ENCODE data around the gene MINDY4.

The MINDY4 gene

GRCh38 chr7:30770845-30771173 is 408 bp upstream of the MINDY4 start:
- in situ Hi-C loops (cut with HindIII; ENCODE audit: low pct_ligation_motif_present, low sequenced_read_pairs): no loop called here
- no peak overlapping the region for H3K27ac ChIP-seq
- no peaks in the 10 kb centered on the region for H3K27me3 ChIP-seq (replicated peaks)
- TF ChIP-seq CTCF (IDR thresholded peaks at IDR 0.05; ENCODE audit: low read depth, low read length, missing control alignments): no peak
- peak overlapping the region; percentile 79 for H3K4me3 ChIP-seq (ENCODE audit: low read depth, low read length)
- no peak for DNase-seq
- no peaks in the 10 kb centered on the region for H3K36me3 ChIP-seq (replicated peaks)

- no peak for DNase-seq
- Histone ChIP-seq H3K36me3 (replicated peaks) (no peaks in the 10 kb centered on the region), H3K27me3 (replicated peaks) (no peaks in the 10 kb centered on the region), H3K4me3 (ENCODE audit: low read depth, low read length) (peak overlapping the region; percentile 79), H3K27ac (peak overlapping the region; percentile 41)
- no peak for TF ChIP-seq CTCF (IDR thresholded peaks at IDR 0.05; ENCODE audit: low read depth, low read length, missing control alignments)
- in situ Hi-C loops (cut with HindIII; ENCODE audit: low pct_ligation_motif_present, low sequenced_read_pairs): no loop called here
Measured at GRCh38 chr7:30771880-30772425, 736 bp downstream of the MINDY4 start.

- in situ Hi-C loops (cut with HindIII; ENCODE audit: low pct_ligation_motif_present, low sequenced_read_pairs): no loop called here
- Histone ChIP-seq H3K4me3 (ENCODE audit: low read depth, low read length) (no peak overlapping the region), H3K27ac (no peak overlapping the region), H3K36me3 (replicated peaks) (no peaks in the 10 kb centered on the region), H3K27me3 (replicated peaks) (no peaks in the 10 kb centered on the region)
- DNase-seq: no peak
- no peak for TF ChIP-seq CTCF (IDR thresholded peaks at IDR 0.05; ENCODE audit: low read depth, low read length, missing control alignments)
Measured at GRCh38 chr7:30772984-30773383, 1.8 kb downstream of the MINDY4 start.

GRCh38 chr7:30775992-30776391 is 4.8 kb downstream of the MINDY4 start:
- Histone ChIP-seq H3K27me3 (replicated peaks) (no peaks in the 10 kb centered on the region), H3K27ac (no peak overlapping the region), H3K4me3 (ENCODE audit: low read depth, low read length) (no peak overlapping the region), H3K36me3 (replicated peaks) (no peaks in the 10 kb centered on the region)
- in situ Hi-C loops (cut with HindIII; ENCODE audit: low pct_ligation_motif_present, low sequenced_read_pairs): no loop called here
- TF ChIP-seq CTCF (IDR thresholded peaks at IDR 0.05; ENCODE audit: low read depth, low read length, missing control alignments): no peak
- no peak for DNase-seq

GRCh38 chr7:30776971-30777370 is 5.8 kb downstream of the MINDY4 start:
- Histone ChIP-seq H3K4me3 (ENCODE audit: low read depth, low read length) (no peak overlapping the region), H3K27me3 (replicated peaks) (no peaks in the 10 kb centered on the region), H3K27ac (no peak overlapping the region), H3K36me3 (replicated peaks) (no peaks in the 10 kb centered on the region)
- no peak for TF ChIP-seq CTCF (IDR thresholded peaks at IDR 0.05; ENCODE audit: low read depth, low read length, missing control alignments)
- no peak for DNase-seq
- in situ Hi-C loops (cut with HindIII; ENCODE audit: low pct_ligation_motif_present, low sequenced_read_pairs): no loop called here

GRCh38 chr7:30778255-30779025 is 7.2 kb downstream of the MINDY4 start:
- DNase-seq: no peak
- no peak overlapping the region for H3K4me3 ChIP-seq (ENCODE audit: low read depth, low read length)
- no peaks in the 10 kb centered on the region for H3K36me3 ChIP-seq (replicated peaks)
- TF ChIP-seq CTCF (IDR thresholded peaks at IDR 0.05; ENCODE audit: low read depth, low read length, missing control alignments): no peak
- H3K27ac ChIP-seq: no peak overlapping the region
- H3K27me3 ChIP-seq (replicated peaks): no peaks in the 10 kb centered on the region
- in situ Hi-C loops (cut with HindIII; ENCODE audit: low pct_ligation_motif_present, low sequenced_read_pairs): no loop called here
